HepG2 (cell line): ENCODE measurements around the gene ARHGAP5. TPM values are rescaled to one million over a fixed set of nuclear protein-coding genes. Genes with fewer than 3 reads are reported as not detected.
A peak's percentile ranks its signal among the peaks of the same experiment; 100 is the strongest.

Source experiments
- BRCA1 ChIP-seq: sonication (generic); formaldehyde crosslinking; IDR thresholded peaks from 2 replicates; pipeline ENCODE4 v1.4.0; 2020; ENCODE audit warnings: missing genetic modification reagents
- DPF2 ChIP-seq: sonication (generic); formaldehyde crosslinking; IDR thresholded peaks from 2 replicates; pipeline ENCODE4 v1.4.0; 2020; ENCODE audit warnings: mild to moderate bottlenecking, low read depth, missing genetic modification reagents, borderline replicate concordance
- HNRNPK ChIP-seq: fragments of 200-400 bp; formaldehyde crosslinking; IDR thresholded peaks from 2 replicates; pipeline ENCODE4 v1.6.1; 2018; ENCODE audit warnings: low read length, low read depth, moderate library complexity, mild to moderate bottlenecking; ENCODE audit not compliant: poor library complexity, severe bottlenecking
- HOXD1 ChIP-seq: sonication (generic); formaldehyde crosslinking; IDR thresholded peaks from 2 replicates; pipeline ENCODE4 v1.5.0; 2020; ENCODE audit warnings: missing genetic modification reagents
- IRF2 ChIP-seq: IDR thresholded peaks from 2 replicates; pipeline ENCODE4 v1.6.1; 2018; ENCODE audit warnings: missing genetic modification reagents, missing compliant biosample characterization
- MATR3 ChIP-seq: sonication (generic); formaldehyde crosslinking; IDR thresholded peaks from 2 replicates; pipeline ENCODE4 v1.4.0; 2020; ENCODE audit warnings: missing genetic modification reagents
- MTF2 ChIP-seq: sonication (generic); formaldehyde crosslinking; IDR thresholded peaks from 2 replicates; pipeline ENCODE4 v1.5.0; 2020; ENCODE audit warnings: missing genetic modification reagents, borderline replicate concordance
- MXD1 ChIP-seq: sonication (generic); formaldehyde crosslinking; IDR thresholded peaks from 2 replicates; pipeline ENCODE4 v1.4.0; 2020; ENCODE audit warnings: mild to moderate bottlenecking, missing genetic modification reagents
- PAF1 ChIP-seq: IDR thresholded peaks from 2 replicates; pipeline ENCODE4 v1.6.1; 2016; ENCODE audit warnings: missing genetic modification reagents, missing compliant biosample characterization
- SALL1 ChIP-seq: sonication (generic); formaldehyde crosslinking; IDR thresholded peaks from 2 replicates; pipeline ENCODE4 v1.8.0; 2022; ENCODE audit warnings: mild to moderate bottlenecking, missing genetic modification reagents
- TERF1 ChIP-seq: sonication (generic); formaldehyde crosslinking; IDR thresholded peaks from 2 replicates; pipeline ENCODE4 v1.8.0; 2022; ENCODE audit warnings: mild to moderate bottlenecking, missing genetic modification reagents, moderate library complexity
- ZFY ChIP-seq: sonication (generic); formaldehyde crosslinking; IDR thresholded peaks from 2 replicates; pipeline ENCODE4 v1.4.0; 2020; ENCODE audit warnings: missing genetic modification reagents
- ZNF124 ChIP-seq: sonication (generic); formaldehyde crosslinking; IDR thresholded peaks from 2 replicates; pipeline ENCODE4 v1.4.0; 2020; ENCODE audit warnings: missing genetic modification reagents
- ZNF362 ChIP-seq: sonication (generic); formaldehyde crosslinking; IDR thresholded peaks from 2 replicates; pipeline ENCODE4 v1.4.0; 2020; ENCODE audit warnings: missing genetic modification reagents, mild to moderate bottlenecking, borderline replicate concordance
- ZNF367 ChIP-seq: sonication (generic); formaldehyde crosslinking; IDR thresholded peaks from 2 replicates; pipeline ENCODE4 v1.4.0; 2020; ENCODE audit warnings: missing genetic modification reagents, borderline replicate concordance
- ZNF577 ChIP-seq: sonication (generic); formaldehyde crosslinking; IDR thresholded peaks from 2 replicates; pipeline ENCODE4 v1.4.0; 2020; ENCODE audit warnings: mild to moderate bottlenecking, low read depth, missing genetic modification reagents, borderline replicate concordance
- ZSCAN9 ChIP-seq: IDR thresholded peaks from 2 replicates; pipeline ENCODE4 v1.6.1; 2016; ENCODE audit warnings: borderline replicate concordance
- polyA plus RNA-seq, 8 experiments: library from polyadenylated mRNA; depleted of rRNA in 3 of 8; stranded (reverse) in 7 of 8; unstranded in 1 of 8; fragments of >200 nt; fragmentation: Illumina TruSeq in 4 of 8; extraction: Trizol in 4 of 8; gene quantifications; 2 replicates each; pipeline versions ENCODE4 v1.2.1 to v1.2.3, GENCODE V29; 2011 to 2016; ENCODE audit warnings: low read depth in 4 of 8, missing spikeins in 1 of 8, mixed read lengths in 1 of 8; ENCODE audit not compliant: insufficient read depth in 1 of 8
- total RNA-seq, 5 experiments: library from RNA; depleted of rRNA; stranded (reverse); fragments of >200 nt; fragmentation: Illumina TruSeq; extraction: Trizol; gene quantifications; 2 replicates each; pipeline ENCODE4 v1.2.3, GENCODE V29; 2016; ENCODE audit warnings: low read depth in 1 of 5
- TF ChIP-seq, protein P1 (sequence below): sonication (generic); formaldehyde crosslinking; IDR thresholded peaks from 2 replicates; pipeline ENCODE4 v1.4.0; 2020; ENCODE audit warnings: missing genetic modification reagents
- TF ChIP-seq, protein P2 (sequence below): sonication (generic); formaldehyde crosslinking; IDR thresholded peaks from 2 replicates; pipeline ENCODE4 v1.4.0; 2020; ENCODE audit warnings: missing genetic modification reagents
- TF ChIP-seq, protein P3 (sequence below): IDR thresholded peaks from 2 replicates; pipeline ENCODE4 v1.6.1; 2016; ENCODE audit warnings: mild to moderate bottlenecking
- TF ChIP-seq, protein P4 (sequence below): sonication (generic); formaldehyde crosslinking; IDR thresholded peaks from 2 replicates; pipeline ENCODE4 v1.5.0; 2020; ENCODE audit warnings: missing genetic modification reagents

ARHGAP5 gene
- total and polyA plus RNA-seq, 2 of the 13 experiments (the other 11 are each of a cell fraction or from before 2014, with no cell fraction given): 33.7 to 144 TPM

DNA sequence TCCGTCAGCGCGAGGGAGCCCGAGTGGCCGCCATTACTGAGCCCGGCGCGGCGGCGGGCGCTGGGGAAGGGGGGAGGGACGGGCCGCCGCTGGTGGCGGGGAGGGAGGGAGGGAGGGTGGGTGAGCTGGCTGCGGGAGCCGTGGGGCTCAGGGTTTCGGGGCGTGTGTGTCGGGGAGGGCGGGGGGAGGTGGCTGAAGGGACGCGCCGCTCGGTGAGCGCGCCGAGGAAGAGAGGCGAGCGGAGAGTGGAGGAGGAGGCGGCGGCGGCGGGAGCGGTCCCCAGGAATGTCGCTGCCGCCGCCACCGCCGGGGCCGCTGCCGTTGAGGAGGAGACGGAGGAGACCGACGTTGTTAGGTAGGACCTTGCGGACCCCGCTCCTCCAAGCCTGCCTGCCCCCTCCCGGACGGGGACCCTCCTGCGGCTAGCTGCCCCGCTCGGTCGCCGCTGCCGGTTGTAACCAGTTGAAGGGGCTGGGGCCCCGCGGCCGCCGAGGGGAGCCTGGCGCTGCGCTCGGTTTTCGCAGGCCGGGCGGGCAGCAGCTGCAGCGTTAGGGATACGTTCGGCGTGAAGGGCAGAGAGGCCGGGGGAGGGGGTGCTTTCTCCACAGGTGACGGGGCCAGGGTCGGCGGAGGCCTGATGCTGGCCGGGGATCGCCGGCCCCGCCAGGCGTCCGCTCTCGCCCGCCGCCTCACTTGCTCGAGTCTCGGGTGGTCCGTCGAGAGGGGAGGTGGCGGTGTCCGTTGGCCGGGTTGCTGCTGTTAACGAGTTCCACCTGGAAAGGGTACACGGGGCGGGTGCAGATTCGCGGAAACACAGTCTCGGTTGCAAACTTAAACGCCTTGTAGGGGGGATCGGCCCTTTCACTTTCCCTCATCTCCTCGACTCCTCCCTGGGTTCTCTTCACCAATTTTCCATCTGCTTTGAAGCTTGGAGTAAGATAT lies at the start of gene ARHGAP5 (continued):
- TF ChIP-seq TERF1 (no peak), PAF1 (CRISPR knock-in tag) (no peak), ZNF124 (CRISPR knock-in tag) (no peak), MXD1 (CRISPR knock-in tag) (peak; percentile 77), HOXD1 (CRISPR knock-in tag) (peak; percentile 79), ZNF367 (no peak), MATR3 (CRISPR knock-in tag) (no peak), MTF2 (peak; percentile 60; the same call in 1 of the 2 replicates), HNRNPK (peak; percentile 94), IRF2 (CRISPR knock-in tag) (peak; percentile 67), SALL1 (CRISPR knock-in tag) (peak; percentile 4; the same call in 1 of the 2 replicates), ZSCAN9 (CRISPR knock-in tag) (peak; percentile 7; the same call in 1 of the 2 replicates), ZNF362 (peak; percentile 39), ZNF577 (CRISPR knock-in tag) (peak; percentile 55; the same call in 1 of the 2 replicates), DPF2 (CRISPR knock-in tag) (no peak), ZFY (CRISPR knock-in tag) (peak; percentile 93), BRCA1 (CRISPR knock-in tag) (0 out of 2 replicates have a peak, but pooled peaks have one; percentile 59)
- TF ChIP-seq, protein P1, sequence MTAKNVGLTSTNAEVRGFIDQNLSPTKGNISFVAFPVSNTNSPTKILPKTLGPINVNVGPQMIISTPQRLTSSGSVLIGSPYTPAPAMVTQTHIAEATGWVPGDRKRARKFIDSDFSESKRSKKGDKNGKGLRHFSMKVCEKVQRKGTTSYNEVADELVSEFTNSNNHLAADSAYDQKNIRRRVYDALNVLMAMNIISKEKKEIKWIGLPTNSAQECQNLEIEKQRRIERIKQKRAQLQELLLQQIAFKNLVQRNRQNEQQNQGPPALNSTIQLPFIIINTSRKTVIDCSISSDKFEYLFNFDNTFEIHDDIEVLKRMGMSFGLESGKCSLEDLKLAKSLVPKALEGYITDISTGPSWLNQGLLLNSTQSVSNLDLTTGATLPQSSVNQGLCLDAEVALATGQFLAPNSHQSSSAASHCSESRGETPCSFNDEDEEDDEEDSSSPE (CRISPR knock-in tag): peak; percentile 28; the same call in 1 of the 2 replicates
- TF ChIP-seq, protein P2, sequence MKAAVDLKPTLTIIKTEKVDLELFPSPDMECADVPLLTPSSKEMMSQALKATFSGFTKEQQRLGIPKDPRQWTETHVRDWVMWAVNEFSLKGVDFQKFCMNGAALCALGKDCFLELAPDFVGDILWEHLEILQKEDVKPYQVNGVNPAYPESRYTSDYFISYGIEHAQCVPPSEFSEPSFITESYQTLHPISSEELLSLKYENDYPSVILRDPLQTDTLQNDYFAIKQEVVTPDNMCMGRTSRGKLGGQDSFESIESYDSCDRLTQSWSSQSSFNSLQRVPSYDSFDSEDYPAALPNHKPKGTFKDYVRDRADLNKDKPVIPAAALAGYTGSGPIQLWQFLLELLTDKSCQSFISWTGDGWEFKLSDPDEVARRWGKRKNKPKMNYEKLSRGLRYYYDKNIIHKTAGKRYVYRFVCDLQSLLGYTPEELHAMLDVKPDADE (CRISPR knock-in tag): peak; percentile 89; the same call in 1 of the 2 replicates
- TF ChIP-seq, protein P3, sequence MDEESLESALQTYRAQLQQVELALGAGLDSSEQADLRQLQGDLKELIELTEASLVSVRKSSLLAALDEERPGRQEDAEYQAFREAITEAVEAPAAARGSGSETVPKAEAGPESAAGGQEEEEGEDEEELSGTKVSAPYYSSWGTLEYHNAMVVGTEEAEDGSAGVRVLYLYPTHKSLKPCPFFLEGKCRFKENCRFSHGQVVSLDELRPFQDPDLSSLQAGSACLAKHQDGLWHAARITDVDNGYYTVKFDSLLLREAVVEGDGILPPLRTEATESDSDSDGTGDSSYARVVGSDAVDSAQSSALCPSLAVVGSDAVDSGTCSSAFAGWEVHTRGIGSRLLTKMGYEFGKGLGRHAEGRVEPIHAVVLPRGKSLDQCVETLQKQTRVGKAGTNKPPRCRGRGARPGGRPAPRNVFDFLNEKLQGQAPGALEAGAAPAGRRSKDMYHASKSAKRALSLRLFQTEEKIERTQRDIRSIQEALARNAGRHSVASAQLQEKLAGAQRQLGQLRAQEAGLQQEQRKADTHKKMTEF (CRISPR knock-in tag): peak; percentile 65
- TF ChIP-seq, protein P4, sequence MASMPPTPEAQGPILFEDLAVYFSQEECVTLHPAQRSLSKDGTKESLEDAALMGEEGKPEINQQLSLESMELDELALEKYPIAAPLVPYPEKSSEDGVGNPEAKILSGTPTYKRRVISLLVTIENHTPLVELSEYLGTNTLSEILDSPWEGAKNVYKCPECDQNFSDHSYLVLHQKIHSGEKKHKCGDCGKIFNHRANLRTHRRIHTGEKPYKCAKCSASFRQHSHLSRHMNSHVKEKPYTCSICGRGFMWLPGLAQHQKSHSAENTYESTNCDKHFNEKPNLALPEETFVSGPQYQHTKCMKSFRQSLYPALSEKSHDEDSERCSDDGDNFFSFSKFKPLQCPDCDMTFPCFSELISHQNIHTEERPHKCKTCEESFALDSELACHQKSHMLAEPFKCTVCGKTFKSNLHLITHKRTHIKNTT (CRISPR knock-in tag): no peak
